ENCODE data around the gene EEF2K.

DNA sequence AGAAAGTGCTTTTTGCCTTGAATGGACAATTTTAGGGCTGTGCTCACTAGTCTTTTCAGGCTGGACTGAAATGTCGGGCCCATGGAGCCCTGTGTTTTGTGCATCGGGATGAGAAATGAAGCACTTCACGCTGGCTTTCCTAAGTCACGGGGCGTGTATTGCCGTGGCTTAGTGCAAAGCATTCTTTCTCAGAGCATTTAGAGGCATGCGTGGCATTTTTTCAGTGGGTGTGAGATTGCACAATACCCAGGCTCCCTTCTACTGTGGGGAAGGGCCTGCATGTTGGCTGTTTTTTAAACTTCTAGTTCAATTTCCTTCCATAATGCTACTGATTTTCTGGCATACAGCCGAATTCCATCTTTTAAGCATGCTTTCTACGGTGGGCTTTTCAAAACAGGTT, 78.6 kb downstream of the EEF2K start:
- no peak for TF ChIP-seq CTCF (IDR thresholded peaks at IDR 0.05)
- TF ChIP-seq POLR2A (IDR thresholded peaks at IDR 0.05): no peak
